GM12872 (cell line): ENCODE results near the gene XRN2.

Experiments
- TF ChIP-seq, protein P1 (sequence below): IDR thresholded peaks from 3 replicates; pipeline ENCODE4 v1.5.1; 2011; ENCODE audit warnings: low read depth, mild to moderate bottlenecking, low read length, moderate library complexity; ENCODE audit not compliant: insufficient read depth

The XRN2 gene

GRCh38 chr20:21280522-21281016 is 22.6 kb upstream of the XRN2 start:
- TF ChIP-seq, protein P1, sequence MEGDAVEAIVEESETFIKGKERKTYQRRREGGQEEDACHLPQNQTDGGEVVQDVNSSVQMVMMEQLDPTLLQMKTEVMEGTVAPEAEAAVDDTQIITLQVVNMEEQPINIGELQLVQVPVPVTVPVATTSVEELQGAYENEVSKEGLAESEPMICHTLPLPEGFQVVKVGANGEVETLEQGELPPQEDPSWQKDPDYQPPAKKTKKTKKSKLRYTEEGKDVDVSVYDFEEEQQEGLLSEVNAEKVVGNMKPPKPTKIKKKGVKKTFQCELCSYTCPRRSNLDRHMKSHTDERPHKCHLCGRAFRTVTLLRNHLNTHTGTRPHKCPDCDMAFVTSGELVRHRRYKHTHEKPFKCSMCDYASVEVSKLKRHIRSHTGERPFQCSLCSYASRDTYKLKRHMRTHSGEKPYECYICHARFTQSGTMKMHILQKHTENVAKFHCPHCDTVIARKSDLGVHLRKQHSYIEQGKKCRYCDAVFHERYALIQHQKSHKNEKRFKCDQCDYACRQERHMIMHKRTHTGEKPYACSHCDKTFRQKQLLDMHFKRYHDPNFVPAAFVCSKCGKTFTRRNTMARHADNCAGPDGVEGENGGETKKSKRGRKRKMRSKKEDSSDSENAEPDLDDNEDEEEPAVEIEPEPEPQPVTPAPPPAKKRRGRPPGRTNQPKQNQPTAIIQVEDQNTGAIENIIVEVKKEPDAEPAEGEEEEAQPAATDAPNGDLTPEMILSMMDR, result no peak

DNA sequence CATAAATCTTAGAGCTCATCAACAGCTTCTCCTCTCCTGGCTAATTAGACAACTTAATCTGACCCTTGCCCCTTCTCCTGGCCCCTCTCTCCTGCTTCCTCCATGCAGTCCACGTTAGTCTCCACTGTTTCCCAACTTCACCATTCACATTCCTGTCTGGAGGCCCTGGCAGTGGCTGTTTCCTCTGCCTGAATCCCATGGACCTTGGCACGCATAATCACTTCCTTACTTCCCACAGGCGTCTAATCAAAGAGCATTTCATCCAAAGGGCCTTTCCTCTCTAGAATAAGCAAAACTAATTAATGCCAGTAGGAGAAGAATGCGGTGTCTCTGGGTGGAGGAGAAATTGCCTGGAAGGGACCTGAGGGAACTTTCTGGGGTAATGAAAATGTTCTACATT is 16.4 kb upstream of the XRN2 start:
- TF ChIP-seq, protein P1, result no peak

DNA sequence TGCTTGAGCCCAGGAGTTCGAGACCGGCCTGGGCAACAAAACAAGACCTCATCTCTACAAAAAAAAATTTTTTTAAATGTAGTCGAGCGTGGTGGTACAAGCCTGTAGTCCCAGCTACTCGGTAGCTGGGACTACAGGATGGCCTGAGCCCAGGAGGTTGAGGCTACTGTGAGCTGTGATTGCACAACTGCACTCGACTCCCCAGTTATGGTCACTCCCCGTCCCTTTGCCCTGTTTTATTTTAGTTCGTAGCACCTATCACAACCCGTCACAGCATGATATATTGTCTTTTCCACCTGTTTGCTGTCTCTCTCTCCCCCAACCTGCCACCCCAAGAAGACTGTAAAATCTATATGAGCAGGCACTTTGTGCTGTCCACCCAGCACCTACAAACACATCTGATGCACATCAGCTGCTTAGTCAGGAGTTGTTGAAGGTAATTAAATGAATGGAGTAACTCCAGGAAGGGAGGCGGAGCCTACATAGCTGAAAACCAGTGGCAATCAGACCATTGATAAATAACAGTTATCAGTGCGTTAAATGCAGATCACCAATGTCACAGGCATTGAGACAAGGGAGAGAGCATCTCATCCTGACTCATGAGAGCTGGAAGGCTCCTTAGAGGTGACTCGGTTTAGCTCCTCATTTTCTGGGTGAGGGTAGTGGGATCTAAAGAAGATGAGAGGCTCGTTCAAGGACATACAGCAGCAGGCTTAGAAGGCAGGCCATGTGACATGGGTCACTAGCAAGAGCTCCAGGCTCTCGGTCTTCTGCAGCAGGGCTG is 14.4 kb upstream of the XRN2 start:
- TF ChIP-seq, protein P1, result no peak

DNA sequence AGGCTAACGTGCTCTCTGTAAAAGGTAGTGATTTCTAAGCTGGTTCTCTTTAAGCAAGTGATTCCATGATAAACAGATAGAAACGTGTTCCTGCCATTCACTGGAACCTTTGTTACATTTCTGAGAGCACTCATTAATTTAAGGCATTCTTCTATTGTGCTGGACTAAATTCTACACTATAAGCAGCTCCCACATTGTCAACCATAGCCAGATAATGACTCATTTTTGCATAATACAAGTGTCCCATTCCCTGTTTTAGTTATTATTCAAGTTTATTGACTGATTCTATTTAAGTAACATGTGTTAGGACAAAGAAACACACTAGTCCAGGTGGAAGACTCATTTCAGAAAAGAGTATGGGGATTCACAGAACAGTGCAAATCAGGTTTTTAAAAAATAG is 13.5 kb upstream of the XRN2 start:
- TF ChIP-seq, protein P1, result no peak

DNA sequence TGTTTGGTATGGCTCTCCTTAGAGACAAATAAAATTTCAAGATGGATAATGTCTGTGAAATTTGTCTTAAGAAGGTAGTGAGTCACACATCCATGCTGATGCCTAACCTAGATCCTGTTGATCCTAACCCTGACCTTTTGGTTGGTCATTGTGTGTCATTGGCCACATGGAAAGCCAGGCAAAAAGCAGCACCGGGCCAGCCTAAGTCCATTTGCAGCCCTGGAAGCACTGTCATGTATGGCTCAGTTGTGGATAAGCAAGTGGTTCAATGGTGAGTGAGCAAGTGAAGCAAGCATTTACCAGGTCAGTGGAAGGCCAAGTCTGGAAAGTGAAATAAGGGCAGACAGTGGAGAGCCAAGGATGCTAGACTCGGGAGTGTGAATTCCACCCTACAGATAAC is 12.1 kb upstream of the XRN2 start:
- TF ChIP-seq, protein P1, result no peak

DNA sequence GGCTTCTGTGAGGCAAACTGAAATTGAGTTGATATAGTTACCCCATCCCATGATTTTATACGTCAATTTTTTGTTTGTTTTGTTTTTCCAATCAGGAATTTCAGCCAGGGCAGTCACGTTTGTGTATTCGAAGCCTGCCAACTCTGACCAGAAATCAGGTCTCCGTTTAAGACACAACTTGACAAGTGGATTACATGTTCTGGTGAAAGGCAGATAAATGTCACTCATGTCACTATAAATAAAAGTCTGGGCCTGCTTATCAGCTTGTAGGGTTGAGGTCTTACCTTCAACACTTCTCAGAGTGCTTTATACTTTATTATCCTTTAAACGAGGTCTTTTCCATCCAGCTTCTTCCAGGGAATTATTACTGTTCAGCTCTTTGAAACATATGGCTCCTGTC is 8.4 kb upstream of the XRN2 start:
- TF ChIP-seq, protein P1, result no peak

DNA sequence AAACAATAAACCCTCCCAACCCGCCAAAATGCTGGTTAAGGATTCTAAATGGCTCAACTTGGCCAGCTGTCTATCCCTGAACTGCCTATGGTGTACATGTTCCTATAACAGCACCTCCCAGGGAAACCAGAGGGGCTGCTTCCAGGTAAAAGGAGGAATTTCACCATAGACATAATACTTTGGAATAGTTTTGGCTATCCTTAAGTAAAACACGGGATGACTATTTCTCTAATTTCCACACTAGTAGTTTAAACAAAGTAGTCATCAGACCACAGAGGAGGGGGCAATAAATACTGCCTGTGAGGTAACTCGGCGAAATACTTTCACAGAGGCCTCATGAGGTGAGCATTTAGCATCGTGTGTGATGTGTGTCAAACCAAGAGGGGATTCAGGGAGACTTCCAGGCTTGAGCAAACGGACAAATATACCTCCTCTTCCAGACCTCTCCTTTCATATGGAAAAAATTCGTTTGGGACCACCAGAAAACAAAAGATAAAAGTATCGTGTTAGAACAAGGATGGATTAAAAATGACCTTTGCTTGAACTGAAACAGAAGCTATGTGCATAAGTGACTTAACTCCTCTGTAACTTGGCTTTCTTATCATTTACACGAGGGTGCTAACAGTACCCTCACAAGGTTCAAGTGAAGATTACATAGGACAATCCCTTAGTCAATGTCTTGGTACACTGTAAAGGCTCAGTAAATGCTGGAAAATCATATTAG is 1.0 kb upstream of the XRN2 start:
- TF ChIP-seq, protein P1, result no peak
